LNCaP clone FGC (cell line): Measurements from ENCODE around the gene SMARCC1.
A peak's percentile ranks its signal among the peaks of the same experiment; 100 is the strongest.

Source experiments
- DNase-seq: peaks from one replicate; pipeline ENCODE4 v3.0.0-alpha.2; 2011; ENCODE audit warnings: low read depth
- H3K4me3 ChIP-seq: 2 replicates; pipeline ENCODE4 v1.5.1; 2011; ENCODE audit warnings: mild to moderate bottlenecking, low read depth, low read length, control low read depth
- CTCF ChIP-seq: IDR thresholded peaks from 2 replicates; pipeline ENCODE4 v1.5.1; 2012; ENCODE audit warnings: mild to moderate bottlenecking; ENCODE audit not compliant: control insufficient read depth, insufficient read depth; ENCODE audit errors: extremely low read depth

SMARCC1 gene

DNA sequence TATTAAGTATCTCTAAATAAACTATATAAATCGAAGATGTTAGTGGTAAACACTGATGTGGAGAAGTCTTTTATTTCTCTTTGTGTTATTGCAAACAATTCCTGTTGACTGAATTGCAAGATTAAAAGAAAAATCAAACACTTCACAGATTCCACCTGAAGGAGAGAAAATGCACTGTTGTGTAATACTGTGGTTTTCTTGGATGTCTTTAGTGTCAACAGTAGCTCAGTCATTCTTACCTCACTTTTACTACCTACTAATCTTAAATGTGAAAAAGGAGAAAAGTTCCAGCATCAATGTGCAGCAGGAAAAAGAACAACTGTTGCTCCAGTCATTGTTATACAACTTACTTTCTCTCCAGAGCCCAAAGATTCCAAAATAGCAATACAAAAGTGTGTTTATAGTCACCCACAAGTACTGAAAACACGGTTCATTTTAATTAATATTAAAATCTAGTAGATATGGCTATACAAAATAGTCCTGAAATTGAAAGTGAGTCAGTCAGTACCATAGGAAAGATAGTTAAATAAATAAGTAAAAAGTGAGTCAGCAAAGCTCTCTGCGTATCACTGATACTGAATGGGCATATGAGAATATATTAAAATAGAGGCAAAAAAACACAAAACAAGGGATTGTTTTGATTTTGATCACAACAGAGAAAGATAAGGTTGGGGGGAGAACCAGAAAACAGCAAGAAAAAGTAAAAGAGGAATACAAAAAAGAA lies 112.5 kb downstream of the SMARCC1 start:
- no peak for TF ChIP-seq CTCF
- H3K4me3 ChIP-seq: no peak overlapping the region
- no peak for DNase-seq

DNA sequence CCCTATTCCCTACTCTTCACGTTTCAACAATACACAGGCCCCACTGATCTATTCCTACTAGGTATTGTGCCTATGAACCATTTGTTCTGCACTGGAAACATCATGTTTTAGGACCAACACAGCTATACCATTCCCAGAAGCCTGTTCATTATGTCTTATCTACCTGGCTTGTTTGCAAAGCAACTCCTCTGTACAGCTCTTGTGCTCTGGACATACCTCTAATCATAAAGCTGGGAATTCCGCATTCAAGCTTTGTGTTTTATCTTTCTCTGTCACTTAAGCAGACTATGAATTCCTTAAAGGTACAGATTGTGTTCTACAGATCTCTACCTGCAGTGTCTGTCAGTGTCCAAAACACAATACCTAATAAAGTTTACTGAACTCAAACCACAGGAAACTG lies 115.6 kb downstream of the SMARCC1 start:
- no peak for DNase-seq
- no peak for TF ChIP-seq CTCF
- no peak overlapping the region for H3K4me3 ChIP-seq

GRCh38 chr3:47664519-47664918 lies 117.2 kb downstream of the SMARCC1 start:
- no peak for DNase-seq
- 0 out of 2 replicates have a peak, but pooled peaks have one; percentile 5 for TF ChIP-seq CTCF
- H3K4me3 ChIP-seq: no peak overlapping the region

- H3K4me3 ChIP-seq: no peak overlapping the region
- no peak for TF ChIP-seq CTCF
- DNase-seq: no peak
Observed at GRCh38 chr3:47663630-47664240, 118.0 kb downstream of the SMARCC1 start.

DNA sequence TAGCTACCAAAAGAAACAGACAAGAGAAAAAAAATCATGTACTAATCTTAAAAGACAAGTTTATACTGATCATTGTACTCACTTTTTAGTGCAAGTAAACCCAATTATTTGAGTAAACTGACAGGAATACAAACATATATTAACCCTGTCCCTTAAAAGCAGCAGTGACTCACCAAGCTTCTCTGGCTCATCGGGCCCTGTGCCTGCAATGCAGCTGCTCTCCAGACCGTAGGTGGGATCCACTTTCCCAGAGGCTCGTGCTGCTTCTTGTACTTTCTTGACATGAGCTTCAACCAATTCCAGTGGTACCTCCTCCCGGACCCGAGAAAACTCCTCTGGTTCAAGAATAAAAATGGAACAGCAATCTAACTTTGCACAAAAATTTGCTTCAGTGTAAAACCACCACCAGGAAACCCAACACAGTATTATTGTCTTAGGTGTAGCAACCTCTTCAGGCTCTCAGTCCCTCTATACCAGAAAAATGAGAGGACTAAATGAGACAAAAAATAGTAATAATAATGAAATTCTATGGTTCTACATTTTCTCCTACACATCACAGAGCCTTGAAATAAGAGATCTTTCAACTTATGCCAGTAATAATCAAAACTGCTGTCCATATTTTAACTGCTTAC lies 120.5 kb downstream of the SMARCC1 start:
- DNase-seq: no peak
- no peak overlapping the region for H3K4me3 ChIP-seq
- no peak for TF ChIP-seq CTCF

DNA sequence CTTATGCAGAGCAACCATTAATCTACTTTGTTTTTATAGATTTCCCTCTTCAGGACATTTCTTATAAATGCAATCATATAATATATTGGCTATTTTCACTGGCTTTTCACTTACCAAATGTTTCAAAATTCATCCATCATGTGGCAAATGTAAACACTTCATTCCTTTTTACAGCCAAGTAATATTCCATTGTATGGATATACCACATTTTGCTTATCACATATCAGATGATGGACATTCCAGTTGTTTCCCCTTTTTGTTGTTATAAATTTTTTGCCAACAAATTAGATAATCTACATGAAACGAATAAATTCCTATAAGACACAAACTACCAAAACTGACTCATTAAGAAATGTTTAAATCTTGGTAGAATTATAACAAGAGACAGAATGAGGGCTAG lies 123.2 kb downstream of the SMARCC1 start:
- no peak overlapping the region for H3K4me3 ChIP-seq
- DNase-seq: no peak
- TF ChIP-seq CTCF: no peak

DNA sequence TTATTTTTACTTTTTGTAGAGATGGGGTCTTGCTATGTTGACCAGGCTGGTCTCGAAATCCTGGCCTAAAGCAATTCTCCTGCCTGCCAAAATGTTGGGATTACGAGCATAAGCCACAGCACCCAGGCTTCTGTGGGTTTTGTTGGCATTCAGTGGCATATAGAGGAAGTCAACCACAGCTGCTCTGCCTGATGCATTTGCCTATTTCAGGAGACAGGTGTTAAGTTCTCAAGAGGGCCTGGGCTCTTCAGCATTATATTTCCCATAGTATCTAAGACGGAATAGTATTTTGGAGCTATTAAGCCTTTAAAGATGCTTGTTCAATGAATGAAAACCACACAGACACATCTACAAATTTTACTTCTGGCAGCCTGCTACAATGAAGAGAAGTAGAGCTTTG lies 129.6 kb downstream of the SMARCC1 start:
- DNase-seq: no peak
- no peak for TF ChIP-seq CTCF
- no peak overlapping the region for H3K4me3 ChIP-seq
